ENCODE data around the gene SLC25A25.

DNA sequence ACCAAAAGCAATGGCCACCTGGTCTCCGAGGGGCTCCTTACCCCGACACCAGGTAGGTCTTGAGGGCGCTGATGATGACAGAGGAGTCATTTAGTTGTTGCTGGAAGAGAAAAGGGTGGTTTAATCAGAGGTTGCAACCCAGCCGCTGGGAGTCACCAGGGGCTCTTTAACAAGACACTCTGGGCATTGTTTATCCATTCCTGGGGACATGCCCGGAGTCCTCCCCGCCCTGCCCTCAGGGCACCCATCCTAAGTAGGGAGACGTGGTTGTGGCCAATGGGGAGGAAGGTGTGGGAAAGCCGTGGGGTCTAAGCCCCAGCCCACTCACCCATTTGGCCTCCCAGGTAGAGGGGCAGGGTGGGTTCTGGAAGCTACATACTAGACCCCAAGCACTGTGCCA lies 56.4 kb downstream of the SLC25A25 start:
- no peak for TF ChIP-seq RAD21 (IDR thresholded peaks at IDR 0.05 in 1 of 2, conservative IDR thresholded peaks at IDR 0.05 in 1 of 2; ENCODE audit: low read depth in 2 of 2, low read length in 2 of 2)
- TF ChIP-seq, protein P1, sequence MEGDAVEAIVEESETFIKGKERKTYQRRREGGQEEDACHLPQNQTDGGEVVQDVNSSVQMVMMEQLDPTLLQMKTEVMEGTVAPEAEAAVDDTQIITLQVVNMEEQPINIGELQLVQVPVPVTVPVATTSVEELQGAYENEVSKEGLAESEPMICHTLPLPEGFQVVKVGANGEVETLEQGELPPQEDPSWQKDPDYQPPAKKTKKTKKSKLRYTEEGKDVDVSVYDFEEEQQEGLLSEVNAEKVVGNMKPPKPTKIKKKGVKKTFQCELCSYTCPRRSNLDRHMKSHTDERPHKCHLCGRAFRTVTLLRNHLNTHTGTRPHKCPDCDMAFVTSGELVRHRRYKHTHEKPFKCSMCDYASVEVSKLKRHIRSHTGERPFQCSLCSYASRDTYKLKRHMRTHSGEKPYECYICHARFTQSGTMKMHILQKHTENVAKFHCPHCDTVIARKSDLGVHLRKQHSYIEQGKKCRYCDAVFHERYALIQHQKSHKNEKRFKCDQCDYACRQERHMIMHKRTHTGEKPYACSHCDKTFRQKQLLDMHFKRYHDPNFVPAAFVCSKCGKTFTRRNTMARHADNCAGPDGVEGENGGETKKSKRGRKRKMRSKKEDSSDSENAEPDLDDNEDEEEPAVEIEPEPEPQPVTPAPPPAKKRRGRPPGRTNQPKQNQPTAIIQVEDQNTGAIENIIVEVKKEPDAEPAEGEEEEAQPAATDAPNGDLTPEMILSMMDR (IDR thresholded peaks at IDR 0.05; ENCODE audit: control extremely low read depth in 1 of 3, insufficient read depth in 1 of 3, low read depth in 1 of 3, low read length in 3 of 3): no peak
- no peak for TF ChIP-seq EP300 (IDR thresholded peaks at IDR 0.05; ENCODE audit: borderline replicate concordance in 1 of 2, low read depth in 2 of 2, low read length in 2 of 2)
